Measurements from ENCODE around the gene TRIM24.

GRCh38 chr7:138491612-138492386 lies 31.7 kb downstream of the TRIM24 start:
- TF ChIP-seq TAF1 (IDR thresholded peaks at IDR 0.05; ENCODE audit: borderline replicate concordance, insufficient read depth, low read length): no peak
- TF ChIP-seq POLR2AphosphoS5 (IDR thresholded peaks at IDR 0.05; ENCODE audit: low read depth, low read length): no peak
